ENCODE measurements around the gene KIAA1217.
"Not testable (repeated sequence)": the region's sequence is repeated elsewhere in the genome, so short reads cannot be mapped to it uniquely, and the experiment has no call there.

KIAA1217 gene

DNA sequence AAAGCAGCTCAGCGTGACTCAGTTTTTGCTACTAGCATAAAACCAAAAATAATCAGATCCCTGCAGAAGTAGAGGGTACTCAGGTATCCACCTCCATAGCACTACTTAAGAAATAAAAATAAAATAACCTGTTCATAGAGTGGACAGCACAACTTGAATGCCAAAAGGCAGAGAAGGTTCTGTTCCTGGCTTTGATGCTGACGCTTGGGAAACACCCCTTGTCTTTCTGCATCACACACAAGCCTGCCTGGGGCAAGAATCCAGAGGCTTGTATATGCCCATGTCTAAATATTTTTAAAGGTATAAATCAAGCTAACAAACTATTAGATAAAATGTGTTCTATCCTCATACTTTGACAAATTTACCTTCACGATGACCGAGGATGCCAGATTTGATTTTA is 207.3 kb downstream of the KIAA1217 start:
- no peak for DNase-seq

- DNase-seq, result no peak
These were observed 208.1 kb downstream of the KIAA1217 start for GRCh38 chr10:24417053-24417452.

DNA sequence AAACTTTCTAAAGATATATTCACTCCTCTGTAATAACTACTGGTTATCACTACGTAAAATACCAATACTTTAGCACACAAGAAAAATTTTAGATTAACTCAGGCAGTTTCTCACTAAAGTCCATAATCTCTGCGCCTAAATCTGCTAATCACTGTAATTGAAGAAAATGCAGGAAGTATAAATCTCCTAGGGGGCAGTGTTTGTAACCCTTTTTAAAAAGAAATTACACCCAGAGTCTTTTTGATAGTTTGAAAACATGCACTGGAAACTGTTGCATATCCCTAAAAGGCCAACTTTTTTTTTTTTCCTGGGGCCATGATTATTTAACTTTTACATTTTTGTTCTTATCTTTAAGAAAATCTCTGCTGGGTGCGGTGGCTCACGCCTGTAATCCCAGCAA is 209.6 kb downstream of the KIAA1217 start:
- DNase-seq, result peak; percentile 2

DNA sequence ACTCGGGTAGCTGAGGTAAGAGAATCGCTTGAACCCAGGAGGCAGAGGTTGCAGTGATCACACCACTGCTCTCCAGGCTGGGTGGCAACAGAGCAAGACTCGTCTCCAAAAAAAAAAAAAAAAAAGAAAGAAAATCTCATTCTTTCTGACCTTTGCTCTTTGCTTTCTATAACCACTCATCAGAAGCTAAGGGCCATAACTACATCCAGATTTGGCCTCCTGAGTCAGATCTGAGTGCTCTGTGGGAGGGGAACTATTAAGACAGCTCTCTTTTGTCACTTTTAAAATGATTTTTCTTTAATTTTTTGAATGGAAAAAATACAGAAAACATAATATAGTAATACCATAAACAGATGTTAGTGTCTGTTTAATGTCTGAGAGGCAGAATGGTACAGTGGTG is 210.1 kb downstream of the KIAA1217 start:
- DNase-seq, result no peak

GRCh38 chr10:24425151-24425550 is 216.2 kb downstream of the KIAA1217 start:
- no peak for DNase-seq

DNA sequence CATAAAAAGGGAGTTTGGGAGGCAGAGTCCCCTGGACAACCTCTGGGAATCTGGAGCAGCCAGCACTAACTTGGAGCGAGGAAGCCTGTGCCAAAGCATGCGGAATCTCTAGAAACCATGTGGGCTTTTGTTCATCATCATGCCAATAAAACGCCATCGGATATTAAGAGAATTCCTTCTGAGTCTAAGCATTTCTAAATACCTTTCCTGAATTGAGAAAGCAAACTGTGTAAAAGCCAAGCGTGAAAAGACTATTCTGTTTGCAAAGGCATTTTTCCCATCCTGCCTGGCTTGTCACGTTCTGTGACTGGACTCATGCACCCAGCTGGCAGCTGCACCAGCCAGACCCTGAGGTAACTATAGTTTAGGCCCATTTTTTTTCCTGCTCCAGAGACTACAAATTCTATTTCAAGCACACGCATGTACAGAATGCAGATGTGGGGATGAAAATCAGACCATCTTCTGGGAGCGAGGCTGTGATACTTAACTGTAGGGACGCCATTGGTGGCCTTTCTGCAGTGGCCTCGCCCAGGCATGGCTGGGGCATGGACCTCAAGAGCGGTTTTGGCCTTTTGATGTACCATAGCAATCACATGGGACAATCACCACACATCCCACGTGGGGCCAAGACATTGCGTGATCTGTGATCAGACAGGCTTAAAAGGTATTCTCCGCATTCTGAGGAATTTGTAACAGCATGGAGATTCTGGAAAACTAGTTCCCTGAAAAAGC is 218.9 kb downstream of the KIAA1217 start:
- no peak for DNase-seq

GRCh38 chr10:24428410-24428782 is 219.5 kb downstream of the KIAA1217 start:
- DNase-seq, result no peak

DNA sequence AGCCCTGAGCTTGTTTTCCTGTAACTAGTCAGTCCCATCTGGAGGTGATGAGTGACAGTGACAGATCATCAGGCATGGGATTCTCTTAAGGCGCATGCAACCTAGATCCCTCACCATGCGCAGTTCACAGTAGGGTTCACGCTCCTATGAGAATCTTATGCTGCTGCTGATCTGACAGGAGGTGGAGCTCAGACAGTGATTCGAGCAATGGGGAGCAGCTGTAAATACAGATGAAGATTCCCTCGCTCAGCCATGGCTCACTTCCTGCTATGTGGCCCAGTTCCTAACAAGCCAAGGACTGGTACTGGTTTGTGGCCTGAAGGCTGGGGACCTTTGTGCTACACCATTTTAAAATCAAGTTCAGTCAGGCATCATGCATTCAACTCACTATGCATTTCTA is 221.7 kb downstream of the KIAA1217 start:
- DNase-seq, result no peak

- no peak for DNase-seq
These were observed 223.8 kb downstream of the KIAA1217 start for GRCh38 chr10:24432478-24433416.

- no peak for DNase-seq
These were observed 224.8 kb downstream of the KIAA1217 start for GRCh38 chr10:24433705-24434104.

- no peak for DNase-seq
These were observed 226.0 kb downstream of the KIAA1217 start for GRCh38 chr10:24434961-24435360.

DNA sequence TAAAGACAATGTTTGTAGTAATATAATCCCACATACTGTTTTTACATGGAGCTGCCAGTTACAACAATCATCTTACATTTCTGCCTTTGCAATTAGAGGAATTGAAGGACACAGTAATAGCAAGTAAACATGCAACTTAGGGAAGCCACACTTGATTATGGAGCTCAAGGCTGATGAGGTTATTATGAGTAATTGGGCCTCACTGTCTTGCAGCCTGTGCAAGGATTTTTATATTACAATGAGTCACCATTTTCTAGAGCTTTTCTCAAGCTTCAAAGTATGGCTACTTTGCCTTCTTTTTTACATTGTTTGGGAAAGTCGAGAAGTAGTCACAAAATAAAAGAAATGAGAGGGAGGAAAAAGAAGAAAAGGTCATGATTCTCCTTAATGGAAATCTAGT is 226.4 kb downstream of the KIAA1217 start:
- no peak for DNase-seq

- DNase-seq, result no peak
These were observed 228.4 kb downstream of the KIAA1217 start for GRCh38 chr10:24437302-24437701.

GRCh38 chr10:24438800-24439199 is 229.9 kb downstream of the KIAA1217 start:
- DNase-seq, result no peak

DNA sequence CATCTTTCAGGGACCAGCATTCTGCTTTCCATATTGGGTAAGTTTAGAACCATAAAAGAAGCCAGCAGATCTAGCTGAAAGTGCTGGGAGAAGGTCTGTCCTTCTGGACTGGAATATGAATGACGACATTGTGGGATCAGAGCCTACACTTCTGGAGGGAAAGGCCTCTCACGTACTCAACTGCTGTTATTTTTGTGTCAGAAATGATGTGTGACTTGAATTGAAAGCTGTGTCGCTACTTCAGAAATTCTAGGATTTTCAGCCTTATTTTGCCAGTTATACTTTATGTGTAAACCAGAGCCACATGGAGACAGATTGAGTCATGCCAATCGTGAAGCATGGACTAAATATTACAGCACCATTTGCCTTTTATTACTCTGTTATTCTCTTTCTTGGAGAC is 231.0 kb downstream of the KIAA1217 start:
- DNase-seq, result no peak

DNA sequence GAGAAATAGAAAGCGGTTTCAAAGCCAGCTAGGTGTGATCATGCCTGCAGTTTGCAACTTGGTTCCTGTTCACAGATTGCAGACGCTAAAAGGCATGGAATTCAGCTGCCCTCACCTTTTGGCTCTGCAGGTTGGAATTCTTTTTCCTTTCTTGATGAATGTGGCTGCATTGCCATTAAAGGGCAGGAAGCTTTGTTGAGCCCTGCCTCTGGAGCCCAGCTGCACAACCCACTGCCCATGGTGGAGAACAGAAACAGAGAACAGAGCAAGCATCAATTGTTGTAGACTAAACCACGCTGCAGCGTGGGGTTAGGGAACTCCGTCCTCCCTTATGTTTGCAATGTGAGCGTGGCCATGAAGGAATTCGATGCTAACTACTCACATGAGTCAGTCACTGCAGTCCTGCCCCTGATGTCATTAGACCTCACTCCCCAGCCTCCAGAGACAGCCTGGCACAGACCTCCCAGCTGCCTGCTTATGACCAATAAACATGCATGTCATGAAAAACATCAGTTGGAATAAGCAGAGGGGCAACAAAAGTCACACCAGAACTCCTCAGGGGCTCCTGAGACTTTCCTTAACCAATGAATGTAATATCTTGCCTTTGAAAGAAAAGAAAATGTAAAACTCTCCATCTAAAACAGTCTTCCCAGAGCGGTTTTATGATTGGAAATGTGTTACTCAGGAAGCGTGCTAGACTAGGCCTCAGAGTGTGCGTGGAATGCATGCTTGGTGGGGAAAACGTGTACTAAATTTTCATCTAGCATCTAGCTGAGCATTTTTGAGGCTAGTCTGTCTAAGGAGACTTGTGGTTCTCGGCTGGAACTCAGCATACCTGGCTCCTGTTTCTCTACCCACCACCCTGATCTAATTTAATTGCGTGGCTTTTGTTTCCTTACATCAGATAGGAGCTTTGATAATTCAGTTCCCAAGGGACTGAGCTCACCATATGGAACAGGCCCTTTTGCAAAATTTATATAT is 232.2 kb downstream of the KIAA1217 start:
- DNase-seq, result no peak

GRCh38 chr10:24442234-24442633 is 233.3 kb downstream of the KIAA1217 start:
- DNase-seq, result no peak

- not testable (repeated sequence) for DNase-seq
These were observed 233.8 kb downstream of the KIAA1217 start for GRCh38 chr10:24442641-24443174.

- DNase-seq, result no peak
These were observed 235.4 kb downstream of the KIAA1217 start for GRCh38 chr10:24444337-24444736.

- DNase-seq, result not testable (repeated sequence)
These were observed 237.0 kb downstream of the KIAA1217 start for GRCh38 chr10:24445958-24446357.

- no peak for DNase-seq
These were observed 237.8 kb downstream of the KIAA1217 start for GRCh38 chr10:24446739-24447138.

DNA sequence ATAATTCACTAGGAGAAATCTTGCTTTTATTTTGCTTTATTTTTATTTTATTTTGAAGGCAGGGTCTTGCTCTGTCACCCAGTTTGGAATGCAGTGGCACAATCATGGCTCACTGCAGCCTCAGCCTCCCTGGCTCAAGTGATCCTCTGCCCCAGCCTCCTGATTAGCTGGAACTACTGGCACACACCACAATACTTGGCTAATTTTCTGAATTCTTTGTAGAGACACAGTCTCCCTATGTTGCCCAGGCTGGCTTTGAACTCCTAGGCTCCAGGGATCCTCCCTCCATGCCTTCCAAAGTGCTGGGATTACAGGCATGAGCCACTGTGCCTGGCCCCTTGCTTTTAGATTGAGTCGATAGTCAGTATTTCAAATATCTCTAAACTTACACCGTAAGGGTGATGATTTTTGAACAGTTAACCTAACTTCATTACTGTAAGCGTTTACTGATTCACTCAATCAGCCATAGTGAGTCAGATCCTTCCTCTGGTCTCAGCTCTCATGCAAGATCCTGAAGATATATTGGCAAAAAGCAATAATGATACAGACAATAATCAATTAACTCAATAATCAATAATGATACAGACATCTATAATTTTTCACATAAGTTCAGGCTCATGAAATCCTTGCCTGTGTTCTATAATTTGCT is 239.5 kb downstream of the KIAA1217 start:
- no peak for DNase-seq

Measured in NCI-H2227 treated with DMSO at 0.1 percent for 48 hours (cell line).